Fibroblast of mammary gland (primary cell): ENCODE data around the gene IGF1R.

Experiments used
- DNase-seq: peaks from one replicate; pipeline ENCODE4 v3.0.0-alpha.2; 2010; ENCODE audit warnings: low read depth
- H3K4me3 ChIP-seq: 2 replicates; pipeline ENCODE4 v1.5.1; 2011; ENCODE audit warnings: low read depth, mild to moderate bottlenecking, low read length, moderate library complexity; ENCODE audit not compliant: control insufficient read depth
- TF ChIP-seq, protein P1 (sequence below): conservative IDR thresholded peaks from 2 replicates; pipeline ENCODE4 v1.5.1; 2011; ENCODE audit warnings: low read depth, low read length, inconsistent platforms; ENCODE audit not compliant: control insufficient read depth, insufficient read depth

The IGF1R gene

DNA sequence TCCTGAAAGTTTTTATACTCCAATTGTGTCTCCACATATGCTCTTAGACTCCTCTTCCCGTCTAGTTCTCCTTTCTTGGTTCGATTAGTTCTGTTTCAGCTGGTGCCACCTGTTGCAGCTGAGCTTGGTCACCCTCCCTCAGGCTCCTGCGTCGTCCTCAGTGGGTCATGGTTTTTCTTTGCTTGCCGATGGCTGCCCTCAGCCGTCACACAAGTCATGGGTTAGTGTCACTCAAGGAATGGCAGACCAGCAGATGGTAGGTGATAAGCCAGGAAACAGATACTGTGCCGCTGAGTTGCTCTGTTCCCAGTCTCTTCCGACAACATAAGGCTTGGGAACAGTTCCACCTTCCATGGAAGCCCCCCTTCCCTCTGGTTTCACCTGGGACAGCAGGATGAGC, 109.9 kb downstream of the IGF1R start:
- TF ChIP-seq, protein P1, sequence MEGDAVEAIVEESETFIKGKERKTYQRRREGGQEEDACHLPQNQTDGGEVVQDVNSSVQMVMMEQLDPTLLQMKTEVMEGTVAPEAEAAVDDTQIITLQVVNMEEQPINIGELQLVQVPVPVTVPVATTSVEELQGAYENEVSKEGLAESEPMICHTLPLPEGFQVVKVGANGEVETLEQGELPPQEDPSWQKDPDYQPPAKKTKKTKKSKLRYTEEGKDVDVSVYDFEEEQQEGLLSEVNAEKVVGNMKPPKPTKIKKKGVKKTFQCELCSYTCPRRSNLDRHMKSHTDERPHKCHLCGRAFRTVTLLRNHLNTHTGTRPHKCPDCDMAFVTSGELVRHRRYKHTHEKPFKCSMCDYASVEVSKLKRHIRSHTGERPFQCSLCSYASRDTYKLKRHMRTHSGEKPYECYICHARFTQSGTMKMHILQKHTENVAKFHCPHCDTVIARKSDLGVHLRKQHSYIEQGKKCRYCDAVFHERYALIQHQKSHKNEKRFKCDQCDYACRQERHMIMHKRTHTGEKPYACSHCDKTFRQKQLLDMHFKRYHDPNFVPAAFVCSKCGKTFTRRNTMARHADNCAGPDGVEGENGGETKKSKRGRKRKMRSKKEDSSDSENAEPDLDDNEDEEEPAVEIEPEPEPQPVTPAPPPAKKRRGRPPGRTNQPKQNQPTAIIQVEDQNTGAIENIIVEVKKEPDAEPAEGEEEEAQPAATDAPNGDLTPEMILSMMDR, result no peak
- DNase-seq, result no peak
- H3K4me3 ChIP-seq, result no peak overlapping the region

DNA sequence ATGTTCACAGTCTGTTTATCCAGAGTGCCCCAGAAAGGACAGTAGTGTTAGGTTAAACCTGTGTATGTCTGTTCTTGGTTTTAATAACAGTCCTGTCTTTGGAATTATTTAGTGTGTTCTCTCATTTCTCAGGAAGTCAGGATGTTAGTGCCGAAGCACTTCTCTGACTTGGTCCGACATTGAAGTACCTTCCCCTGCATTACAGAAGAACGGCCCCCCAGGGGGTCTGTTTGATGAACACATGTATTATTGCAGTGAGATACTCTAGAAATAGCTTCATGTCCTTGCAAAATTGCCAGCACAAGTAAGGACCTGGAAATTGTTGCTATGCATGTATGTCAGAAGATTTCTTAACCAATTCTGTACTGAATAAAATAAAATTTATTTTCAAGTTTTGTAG, 110.9 kb downstream of the IGF1R start:
- DNase-seq, result no peak
- TF ChIP-seq, protein P1, result no peak
- no peak overlapping the region for H3K4me3 ChIP-seq

DNA sequence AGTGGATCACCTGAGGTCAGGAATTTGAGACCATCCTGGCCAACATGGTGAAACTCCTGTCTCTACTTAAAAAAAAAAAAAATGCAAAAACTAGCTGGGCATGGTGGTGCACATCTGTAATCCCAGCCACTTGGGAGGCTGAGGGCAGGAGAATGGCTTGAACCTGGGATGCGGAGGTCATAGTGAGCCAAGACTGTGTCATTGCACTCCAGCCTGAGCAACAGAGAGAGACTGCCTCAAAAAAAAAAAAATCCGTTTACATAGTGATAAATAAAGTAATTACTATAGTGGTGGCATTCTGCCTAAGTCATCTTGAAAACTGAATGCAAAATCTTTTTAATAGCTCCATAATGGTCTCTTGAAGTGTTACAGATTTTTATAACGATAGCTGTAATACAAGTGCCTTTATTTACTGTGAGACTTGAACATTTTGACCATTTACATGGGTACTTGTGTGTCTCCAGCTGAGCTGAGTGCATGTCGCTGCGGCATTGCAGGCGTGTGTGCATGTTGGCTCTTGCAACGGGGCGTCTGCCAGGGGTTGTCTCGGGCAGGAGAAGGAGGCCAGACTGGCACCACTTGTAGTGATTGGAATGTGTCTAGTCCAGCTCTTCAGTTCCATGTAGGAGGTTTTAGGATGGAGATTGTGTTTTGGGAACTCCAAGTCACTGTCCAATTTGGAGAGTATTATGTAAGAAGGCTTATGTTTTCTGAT, 111.9 kb downstream of the IGF1R start:
- no peak for DNase-seq
- TF ChIP-seq, protein P1, result no peak
- H3K4me3 ChIP-seq, result no peak overlapping the region

DNA sequence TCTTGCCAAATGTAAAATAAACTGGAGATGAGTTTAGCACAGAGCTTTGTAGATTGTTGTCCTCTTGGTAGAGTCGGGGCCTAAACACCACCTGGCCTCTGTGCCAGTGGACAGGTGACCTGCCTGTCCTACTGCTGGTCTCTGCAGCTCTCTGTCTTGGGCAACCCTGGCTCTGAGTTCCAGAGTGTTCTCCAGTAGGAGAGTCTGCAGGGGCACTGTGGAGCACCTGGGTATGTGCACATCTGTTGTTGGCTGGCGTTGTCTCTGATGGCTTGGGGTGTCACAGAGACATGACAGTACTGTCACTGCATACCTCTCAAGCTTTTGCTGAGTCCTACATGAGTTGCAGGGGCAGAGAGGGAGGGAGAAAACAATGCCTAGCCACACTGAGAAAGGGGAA, 112.6 kb downstream of the IGF1R start:
- DNase-seq, result no peak
- H3K4me3 ChIP-seq, result no peak overlapping the region
- TF ChIP-seq, protein P1, result no peak

DNA sequence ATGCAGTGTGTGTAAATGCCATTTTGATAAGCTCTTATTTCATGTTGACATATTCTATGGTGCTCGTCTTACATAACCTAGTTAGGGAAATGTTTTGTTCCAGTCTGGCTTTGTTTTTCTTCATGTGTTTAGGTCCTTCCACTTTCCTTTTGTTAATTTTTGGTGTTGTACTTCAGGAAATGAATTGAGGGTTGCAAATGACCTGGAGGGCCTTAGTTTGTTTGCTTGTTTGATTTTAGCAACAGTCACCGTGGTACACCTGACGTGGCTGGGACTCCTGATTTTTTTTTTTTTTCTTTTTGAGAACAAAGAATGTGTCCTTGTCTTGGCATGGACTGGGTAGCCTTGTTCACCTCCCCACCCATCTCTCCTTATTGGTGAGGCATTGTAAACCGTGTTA, 114.8 kb downstream of the IGF1R start:
- no peak for DNase-seq
- H3K4me3 ChIP-seq, result no peak overlapping the region
- TF ChIP-seq, protein P1, result no peak

DNA sequence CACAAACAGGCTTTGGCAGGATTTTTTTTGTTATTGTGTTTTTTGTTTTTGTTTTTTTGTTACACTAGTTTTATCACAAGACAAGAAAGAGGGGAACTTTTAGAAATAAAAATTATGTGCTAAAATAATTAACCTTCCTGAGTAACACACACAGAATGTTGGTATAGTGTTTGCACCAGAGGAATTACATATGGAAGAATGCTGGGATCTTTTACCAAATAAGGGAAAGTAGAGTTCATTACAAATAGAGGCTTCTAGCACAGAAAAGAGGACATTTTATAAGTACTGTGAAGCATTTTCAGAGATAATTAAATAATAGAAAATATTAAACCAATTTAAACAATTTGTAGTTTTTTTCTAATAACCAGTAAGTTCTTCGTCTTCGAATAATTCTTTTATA, 116.0 kb downstream of the IGF1R start:
- TF ChIP-seq, protein P1, result no peak
- DNase-seq, result no peak
- no peak overlapping the region for H3K4me3 ChIP-seq

DNA sequence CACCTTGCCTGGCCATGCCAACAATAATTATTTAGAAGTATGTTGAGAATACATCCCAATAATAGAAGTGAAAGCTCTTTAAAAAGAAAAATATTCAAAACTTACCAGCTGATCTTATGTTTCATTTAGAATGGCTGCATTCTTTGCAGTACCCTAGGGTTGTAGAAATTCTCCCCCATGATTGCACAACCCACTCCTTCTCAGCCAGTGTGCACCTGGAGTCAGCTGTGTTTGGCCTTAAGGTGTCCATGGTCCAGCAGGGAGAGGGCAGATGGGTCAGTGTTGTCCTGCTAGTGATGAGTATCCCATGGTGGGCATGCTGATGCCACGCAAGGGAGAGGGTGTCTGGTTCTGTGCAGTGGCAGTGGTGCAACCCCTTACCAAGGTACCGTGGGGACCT, 117.3 kb downstream of the IGF1R start:
- no peak for DNase-seq
- H3K4me3 ChIP-seq, result no peak overlapping the region
- TF ChIP-seq, protein P1, result no peak
